NCI-H69 (cell line): Measurements from ENCODE around the gene PTPRT.

Experiments used
- DNase-seq: peaks from one replicate; lab custom pipeline; 2025; lab: John Stamatoyannopoulos, UW

The PTPRT gene

DNA sequence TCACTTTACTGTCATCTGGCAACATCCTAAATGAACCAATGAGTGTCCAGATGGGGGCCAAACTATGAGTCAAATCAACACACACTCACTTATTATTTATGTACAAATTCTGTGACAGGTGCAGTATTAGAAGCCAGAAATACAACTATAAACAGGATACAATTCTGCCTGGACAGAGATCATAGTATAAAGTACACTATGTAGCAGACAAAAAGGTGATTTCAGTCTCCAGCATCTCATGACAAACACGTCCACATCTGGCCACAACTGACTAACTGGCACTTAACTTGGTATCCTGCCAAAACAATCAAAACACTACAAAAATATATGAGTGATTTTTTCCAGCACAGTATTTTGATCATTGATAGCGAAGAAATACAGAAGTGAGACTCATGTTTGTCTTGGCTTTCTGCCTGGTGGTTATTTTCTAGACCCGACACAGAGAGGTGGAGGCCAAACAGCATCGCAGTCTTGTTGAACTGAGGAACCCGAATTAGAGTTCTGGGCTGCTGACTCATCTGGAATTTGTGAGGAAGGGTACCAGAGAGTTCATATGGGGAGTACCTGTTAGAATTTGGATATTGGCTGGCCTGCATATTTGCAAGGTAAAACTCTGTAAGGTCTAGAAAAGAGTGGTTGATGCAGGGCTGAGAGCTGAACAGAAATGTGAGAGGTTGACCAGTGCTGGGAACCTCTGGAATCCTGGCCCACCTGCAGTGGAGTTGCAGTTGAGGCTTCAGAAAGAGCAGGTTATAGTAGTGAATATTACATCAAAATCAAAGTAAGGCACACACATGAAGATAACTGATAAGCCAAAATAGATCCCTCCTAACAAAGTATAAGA, 475.2 kb downstream of the PTPRT start:
- DNase-seq, result peak; percentile 0

DNA sequence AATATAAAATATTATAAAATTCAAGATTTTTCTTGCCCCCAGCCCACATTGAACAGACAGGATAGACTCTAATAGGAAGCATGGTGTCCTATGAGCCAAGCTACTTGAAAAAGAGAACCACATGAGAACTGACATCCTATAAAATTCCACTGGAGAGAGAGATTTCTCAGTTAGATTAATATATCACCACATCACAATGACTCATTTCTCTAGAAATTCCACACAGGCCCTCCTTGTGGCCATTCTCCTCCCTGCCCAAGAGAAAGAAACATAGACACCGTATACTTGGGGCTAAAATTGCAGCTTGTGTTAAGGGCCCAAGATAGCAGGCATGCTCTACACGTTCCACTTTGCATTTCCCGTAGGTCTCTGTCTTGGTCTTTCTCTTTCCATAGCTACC, 481.4 kb downstream of the PTPRT start:
- DNase-seq, result no peak

DNA sequence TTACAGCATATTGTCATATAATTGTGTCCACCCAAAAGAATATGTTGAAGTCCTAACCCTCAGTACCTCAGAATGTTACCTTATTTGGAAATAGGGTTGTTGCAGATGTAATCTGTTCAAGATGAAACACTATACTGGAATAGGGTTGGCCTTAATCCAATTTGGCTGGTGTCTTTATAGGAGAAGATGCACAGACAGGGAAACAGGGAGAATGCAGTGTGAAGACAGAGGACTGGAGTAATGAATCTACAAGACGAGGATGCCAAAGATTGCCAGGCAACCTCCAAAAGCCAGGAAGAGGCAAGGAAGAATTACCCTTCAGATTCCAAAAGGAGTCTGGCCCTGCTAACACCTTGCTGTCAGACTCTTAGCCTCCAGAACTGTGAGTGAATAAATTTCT, 482.9 kb downstream of the PTPRT start:
- no peak for DNase-seq

DNA sequence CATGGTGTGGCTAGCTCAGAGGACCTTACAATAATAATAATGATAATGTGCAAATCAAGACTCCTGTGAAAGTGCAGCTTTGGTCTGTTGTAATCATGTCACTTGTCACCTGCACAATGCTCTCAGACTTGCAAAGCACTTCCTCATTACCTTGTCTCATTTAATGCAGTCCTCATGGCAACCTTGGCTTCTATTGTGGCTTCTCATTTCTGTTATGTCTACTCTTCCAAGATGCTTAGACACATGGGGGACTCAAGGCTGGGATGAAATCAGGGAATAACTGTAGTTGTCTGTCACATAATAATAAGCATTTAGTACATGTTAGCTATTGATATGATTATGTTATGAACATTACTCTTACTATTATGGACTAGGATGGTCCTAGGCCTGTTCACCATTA, 484.2 kb downstream of the PTPRT start:
- no peak for DNase-seq

DNA sequence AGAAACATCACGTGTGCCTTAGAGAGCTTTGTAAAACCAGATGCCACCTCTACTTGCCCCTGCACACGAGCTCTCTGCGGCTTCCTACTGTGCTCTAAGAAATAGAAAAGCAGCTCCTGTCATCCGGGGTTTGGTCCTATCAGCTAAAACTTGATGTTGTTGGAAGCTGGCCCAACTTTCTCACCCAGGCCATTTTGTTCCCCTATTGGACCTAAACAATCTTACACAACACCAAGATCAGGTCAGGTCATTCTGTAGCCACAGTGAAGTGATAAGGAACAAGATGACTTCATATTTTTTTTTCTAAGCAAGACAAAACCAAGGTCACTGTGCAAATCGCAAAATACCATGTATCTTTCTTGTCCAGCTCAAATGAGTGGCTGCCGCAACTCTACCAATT, 486.0 kb downstream of the PTPRT start:
- no peak for DNase-seq

DNA sequence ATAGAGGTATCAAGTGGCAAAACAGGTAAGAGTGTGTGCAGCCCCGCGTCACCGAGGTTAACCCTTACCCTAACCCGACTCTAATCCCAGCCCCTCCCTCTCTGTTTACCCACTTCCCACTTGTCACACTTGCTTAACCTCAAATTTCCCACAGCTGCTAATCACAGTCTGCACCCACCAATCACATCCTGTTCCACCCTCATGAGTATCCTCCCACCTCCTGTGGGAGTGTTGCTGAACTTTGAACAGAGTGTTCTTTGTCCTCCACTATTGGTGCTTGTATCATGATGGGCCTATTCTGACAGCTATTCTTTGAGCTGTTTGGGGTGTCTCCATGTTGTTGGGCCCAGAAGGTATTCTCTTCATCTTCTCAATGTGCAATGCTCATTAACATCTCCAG, 487.8 kb downstream of the PTPRT start:
- no peak for DNase-seq

DNA sequence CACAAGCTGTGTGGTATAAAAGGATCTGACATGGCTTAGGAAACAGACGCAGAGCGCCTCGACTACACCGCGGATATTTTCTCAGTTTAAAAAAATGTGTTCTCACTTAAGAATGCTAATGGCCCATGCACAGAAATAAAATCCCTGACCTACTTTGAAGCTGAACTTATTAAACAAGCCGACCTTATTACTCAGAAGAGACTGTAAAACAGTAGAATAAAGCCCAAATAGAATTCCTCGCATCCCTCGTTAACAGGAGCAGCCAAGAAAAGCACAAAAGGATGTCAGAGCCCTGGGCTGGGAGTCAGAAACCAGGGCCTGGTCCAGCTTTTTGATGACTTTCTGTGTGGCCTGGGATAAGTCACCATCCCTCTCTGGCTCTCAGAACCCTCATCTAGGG, 489.3 kb downstream of the PTPRT start:
- DNase-seq, result no peak

DNA sequence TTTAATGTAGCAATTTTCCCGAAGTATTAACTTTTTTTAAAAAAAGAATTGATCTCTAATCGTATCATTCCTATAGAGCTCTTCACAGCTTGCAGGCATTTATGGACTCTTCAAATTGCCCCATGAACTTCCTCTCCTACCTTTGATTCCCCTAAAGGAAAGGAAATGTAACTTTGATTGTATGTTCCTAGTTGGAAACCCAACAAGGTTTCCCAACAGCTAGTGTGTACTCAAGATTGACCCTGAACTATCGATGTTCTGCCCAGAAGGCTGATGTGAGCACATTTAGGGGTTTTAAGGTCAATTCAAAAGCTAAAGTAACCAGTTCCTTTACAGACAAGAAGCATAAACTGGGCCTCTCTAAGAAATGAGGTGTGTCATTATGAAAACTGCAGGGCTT, 491.7 kb downstream of the PTPRT start:
- DNase-seq, result no peak

DNA sequence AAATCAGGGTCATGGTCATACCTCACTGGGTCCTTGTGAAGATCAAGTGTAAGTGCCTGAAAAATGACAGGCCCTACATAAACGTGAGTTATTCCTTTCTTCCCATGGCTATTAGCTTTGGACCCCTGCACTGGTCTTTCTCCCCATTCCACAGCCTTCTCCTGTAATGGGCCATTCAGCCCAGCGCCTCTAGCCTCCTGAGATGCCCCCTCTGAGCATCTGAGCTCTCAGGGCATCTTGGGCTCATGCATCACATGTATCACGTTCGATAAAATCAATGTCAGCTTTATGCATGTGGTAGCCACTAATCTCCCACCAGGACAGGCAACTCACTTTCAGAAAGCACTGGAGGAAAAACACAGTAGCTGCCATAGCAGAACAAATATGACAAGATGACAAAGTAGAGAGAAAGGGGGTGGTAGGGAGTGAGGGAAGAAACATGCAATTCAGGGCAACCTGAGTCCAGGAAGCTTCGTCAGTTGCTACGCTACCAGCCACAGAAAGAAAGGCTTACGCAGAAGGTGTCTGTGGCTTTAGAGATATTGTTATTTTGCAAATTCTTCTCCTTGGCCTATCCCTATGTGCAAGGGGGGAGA, 498.8 kb downstream of the PTPRT start:
- no peak for DNase-seq

DNA sequence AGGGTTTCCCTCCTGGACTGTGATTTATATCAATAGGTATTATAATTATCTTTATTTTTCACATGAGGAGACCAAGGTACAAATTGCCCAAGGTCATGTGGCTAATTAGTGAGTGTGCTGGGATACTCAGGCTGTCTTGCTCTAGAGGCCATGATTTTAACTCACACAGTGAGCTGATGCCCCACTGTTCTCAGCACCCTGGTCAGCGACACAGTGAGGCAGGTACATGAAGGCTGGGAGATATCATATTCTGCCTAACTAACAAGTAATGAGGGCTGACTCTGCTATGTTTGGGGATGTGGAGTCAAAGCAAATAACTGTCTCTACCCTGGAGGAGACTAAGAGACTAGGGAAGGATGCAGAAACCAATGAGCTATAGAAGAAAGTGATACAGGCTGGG, 501.1 kb downstream of the PTPRT start:
- no peak for DNase-seq

DNA sequence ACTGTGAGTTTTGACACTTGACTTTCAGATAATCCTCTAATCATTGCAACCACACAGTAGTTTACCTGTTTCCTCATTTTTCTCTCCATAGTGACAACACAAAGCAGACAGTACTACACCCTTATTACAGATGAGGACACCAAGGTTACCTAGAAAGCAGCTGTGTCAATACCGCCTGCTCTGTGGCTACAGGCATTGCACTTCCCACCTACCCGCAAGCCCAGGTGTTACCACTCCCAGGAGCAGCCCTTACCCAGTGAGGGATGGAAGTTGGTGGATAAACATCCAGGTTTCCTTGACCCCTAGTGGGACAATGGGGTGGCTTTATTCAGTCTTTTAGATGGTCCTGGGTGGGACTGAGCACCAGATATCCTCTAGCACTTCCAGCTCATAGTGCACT, 503.6 kb downstream of the PTPRT start:
- no peak for DNase-seq

DNA sequence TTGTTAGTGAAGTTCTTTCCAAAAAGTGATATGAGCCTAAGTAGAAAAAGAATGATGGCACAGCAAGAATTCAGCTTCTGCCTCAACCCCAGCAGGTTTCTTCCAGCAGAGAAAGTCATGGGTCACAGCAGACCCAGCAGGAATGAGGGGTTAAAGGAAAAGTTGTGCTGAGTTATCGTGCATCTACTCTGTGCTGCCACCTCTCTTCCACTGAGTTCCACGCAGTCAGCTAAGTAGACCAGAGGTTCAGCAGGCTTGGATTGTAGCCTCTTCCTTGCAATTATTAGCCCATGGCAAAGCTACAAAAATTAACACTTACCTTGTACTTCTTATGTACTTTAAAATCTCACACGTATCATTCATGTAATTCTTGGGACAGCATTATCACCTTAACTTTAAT, 510.8 kb downstream of the PTPRT start:
- DNase-seq, result no peak

DNA sequence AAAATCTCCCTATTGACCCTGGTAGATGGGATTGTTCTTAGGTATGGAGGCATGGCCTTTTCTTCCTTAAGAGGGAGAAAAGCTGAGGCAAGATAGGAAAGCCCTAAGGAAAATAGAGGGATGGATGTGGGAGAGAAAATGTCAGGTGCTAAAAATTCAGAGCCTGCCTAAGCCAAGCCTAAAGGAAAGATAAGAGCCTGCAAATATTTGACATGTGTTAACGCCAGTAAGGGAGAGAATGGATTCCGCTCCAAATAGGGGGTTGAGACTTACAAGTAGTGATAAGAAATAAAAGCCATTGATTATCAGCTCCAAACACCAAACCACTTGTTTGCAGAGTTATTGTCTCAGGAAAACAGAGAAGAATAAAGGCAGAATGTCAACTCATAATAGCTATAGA, 533.6 kb downstream of the PTPRT start:
- no peak for DNase-seq

DNA sequence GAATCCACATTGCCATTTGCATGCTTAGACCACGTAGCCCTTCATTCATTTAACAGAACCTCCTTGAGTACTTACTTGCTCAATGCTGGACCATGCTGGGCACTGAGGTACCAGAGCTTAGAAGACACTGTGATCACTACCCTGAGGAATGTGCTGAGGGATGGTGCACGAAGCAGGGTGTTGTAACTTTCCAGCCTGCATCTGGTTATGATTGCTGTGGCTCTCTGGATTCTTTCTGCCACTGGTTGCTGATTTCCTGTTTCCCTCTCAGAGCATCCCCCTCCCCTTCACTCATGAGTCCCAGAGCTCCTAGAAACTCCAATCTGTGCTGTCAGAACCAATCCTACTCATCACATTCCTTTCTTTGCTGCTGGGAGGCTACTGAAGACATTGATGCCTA, 537.4 kb downstream of the PTPRT start:
- no peak for DNase-seq

DNA sequence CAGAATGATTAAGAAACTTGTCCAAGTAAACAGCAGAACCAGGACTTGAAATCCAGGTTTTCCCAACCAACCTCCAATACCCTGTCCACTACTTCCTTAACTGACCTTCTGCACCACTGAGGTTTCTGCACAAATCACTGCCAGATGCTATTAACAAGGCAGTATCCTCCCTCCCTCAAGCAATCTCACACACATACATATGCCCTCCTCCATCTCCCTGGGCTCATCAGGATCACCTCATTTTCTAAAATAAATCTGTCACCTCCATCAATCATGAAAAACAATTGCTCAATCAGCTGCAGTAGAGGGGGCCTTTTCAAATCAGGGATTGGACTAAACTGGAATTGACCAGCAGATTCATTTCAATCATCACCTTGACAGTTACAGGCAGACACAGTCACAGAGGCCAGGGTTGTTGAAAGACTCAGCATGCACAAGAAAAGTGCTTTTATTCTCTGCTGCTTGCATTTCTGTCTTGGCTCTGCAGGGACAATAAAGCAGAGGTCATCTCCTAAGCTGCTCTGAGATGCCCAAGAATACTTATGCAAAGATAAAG, 539.4 kb downstream of the PTPRT start:
- DNase-seq, result no peak

DNA sequence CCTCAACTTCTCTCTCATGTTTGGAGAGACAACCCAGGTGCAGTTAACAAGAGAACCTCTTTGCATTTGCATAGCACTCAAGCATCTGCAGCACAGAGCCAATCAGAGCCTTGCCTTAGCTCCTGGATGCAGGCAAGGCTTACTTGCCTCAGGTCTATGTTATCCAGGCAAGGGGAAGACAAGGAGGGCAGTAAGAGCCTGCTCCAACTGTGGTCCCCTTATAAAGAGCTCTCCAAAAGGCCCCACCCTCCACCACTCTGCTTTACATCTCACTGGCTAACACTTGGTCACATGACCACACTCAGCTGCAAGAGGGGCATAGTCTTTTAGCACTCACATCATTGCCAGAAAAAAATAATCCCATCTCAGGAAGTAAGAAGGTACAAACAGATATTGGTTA, 540.0 kb downstream of the PTPRT start:
- DNase-seq, result no peak

DNA sequence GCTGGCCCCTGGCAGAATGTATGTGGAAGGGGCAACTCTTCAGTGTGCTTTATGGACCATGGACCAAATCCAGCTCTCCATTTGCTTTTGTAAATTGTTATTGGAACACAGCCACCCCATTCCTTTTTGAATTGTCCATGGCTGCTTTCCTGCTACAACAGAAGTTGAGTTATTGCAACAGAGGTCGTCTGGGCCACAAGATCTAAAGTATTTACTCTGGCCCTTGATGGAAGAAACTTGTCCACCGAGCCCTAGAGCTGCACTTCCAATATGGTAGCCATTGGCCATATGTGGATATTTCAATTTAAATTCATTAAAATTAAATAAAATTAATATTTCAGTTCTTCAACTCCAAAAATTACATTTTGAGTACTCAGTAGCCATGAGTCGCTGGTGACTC, 543.5 kb downstream of the PTPRT start:
- DNase-seq, result no peak

DNA sequence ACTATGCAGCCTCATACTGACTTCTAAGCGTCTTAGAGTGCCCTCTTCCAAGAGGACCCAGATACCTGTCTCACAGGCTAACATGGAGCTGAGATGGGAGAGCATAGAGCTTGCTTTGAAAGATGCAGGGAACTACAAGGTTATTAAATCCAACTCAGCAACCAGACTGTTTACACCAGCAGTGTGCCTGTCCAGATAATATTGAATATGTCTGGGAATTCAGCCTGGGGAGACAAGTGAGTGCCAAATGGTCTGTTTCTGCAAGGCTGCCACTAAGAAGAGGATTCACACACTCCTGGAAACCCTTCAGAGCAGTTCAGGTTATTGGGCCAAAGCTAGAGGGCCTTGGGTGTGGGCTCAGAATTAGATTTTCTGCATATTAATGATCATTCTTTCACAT, 547.8 kb downstream of the PTPRT start:
- no peak for DNase-seq

DNA sequence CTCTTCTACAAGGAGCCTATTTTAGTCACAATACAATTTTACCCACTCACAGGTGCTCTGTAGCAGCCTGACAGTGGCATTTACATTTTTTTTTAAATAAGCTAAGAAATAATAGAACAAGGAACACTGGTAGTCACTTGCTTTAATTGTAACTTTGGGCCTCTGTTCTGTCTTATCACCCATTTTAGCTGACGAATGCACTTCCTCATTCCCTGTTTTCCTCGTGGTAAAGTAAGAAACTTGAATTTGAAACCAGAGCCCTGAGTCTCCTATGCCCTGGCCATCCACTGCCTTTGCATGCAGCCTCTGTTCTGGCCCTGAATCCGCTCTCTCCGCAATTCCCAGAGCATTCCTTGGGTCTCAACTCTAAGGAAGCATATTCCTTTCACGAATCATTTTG, 550.6 kb downstream of the PTPRT start:
- DNase-seq, result no peak

DNA sequence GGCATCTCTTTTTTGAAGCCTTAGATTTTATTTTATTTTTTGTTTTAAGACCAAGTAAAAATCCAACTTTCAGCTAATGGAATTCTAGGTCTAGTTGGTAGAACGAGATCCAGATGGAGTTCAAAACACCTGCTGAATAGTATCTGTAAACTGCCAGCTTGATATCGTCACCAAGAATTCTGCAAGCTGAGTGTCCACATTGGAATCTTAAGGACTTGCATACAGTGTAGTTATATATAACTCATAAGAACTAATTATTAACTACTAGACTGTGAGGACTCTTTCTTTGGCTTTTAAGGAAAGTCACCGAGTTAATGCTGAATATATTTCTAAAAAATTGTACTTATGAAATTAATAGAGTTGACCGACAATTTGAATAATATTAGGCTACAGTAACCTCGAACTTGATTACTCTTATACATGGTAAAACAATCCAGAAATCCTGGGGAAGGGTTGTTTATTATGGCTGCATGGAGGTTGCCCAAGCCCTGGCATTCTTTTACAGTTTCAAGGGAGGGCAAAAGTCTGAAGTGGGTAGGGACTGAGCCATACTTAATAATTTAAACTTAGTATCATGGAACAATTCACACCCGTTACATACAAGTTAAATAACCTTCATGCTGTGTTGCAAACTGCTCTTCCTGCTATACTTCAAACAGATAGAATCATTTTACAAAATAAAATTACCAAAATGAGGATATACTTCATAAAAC, 553.9 kb downstream of the PTPRT start:
- no peak for DNase-seq

DNA sequence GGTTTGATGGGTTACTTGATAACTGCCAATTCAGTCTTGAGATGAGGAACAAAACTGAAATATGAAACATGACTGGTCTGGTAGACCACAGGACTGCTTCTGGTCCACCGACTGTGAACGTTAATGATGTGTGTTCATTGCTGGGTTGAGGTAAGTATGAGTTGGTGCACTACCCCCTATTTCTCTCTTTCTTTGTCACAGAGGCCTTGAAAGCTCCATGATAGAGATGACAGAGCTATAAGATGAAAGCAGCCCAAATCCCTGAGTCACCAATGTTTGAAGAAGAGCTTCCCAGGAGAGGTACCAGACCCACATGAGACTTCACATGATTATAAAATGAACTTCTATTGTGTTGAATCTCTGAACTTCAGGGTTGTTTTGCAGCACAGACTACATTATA, 555.5 kb downstream of the PTPRT start:
- DNase-seq, result no peak

DNA sequence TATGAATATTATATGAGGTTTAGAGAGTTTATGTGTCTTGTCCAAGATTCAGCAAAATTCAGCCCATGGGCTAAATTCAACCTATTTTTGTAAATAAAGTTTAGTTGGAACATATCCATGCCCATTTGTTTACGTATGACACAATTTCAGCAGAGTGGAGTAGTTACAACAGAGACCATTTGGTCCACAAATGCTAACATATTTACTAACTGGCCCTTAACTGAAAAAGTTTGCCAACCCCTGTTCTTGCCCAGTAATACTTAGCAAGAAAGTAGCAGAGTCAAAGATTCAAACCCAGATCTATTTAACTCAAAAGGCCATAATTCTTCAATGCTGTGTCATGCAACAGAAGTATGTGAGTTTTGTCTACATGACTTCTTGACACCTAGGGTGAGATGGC, 561.0 kb downstream of the PTPRT start:
- DNase-seq, result no peak

DNA sequence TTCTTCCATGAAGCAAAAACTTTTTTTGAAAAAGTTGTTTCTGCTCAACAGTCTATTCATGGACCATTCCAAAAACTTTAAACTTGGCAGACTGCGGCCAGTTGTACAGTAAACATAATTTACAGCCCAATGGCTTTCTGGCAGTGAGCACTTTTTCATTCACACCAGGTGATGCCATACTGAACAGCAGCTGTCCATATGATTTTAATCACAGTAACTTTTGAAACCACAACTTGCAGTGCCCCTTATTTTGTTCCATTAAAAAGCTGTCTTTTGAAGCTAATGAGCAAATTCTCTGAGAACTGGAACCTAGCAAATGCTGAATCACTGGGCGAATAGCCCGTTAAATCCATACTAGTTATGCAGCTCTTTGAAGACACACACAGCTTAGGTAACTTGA, 576.6 kb downstream of the PTPRT start:
- no peak for DNase-seq
